ENCODE measurements around the gene SYCP1. TPM values are rescaled to one million over a fixed set of nuclear protein-coding genes. Genes with fewer than 3 reads are reported as not detected.
"Not testable (repeated sequence)": the region's sequence is repeated elsewhere in the genome, so short reads cannot be mapped to it uniquely, and the experiment has no call there.

The SYCP1 gene
- total RNA-seq, 1 donor, result not detected

DNA sequence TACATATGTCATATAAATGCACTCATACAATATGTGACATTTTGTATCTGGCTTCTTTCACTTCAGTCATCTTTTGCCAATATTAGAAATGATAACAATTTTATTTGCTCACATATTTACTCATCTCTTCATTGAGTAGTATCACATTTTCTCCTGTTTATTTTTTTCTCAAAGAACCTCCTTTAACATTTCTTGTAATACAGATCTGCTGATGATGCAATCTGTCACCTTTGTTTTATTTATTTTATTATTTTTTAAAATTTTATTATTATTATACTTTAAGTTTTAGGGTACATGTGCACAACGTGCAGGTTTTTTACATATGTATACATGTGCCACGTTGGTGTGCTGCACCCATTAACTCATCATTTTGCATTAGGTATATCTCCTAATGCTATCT is 159.1 kb downstream of the SYCP1 start:
- Histone ChIP-seq H3K4me1 (ENCODE audit: insufficient read depth, low read length) (no peaks in the 10 kb centered on the region), H3K27me3 (ENCODE audit: insufficient read depth, low read length) (no peaks in the 10 kb centered on the region), H3K4me3 (ENCODE audit: low read length) (no peak overlapping the region), H3K9me3 (ENCODE audit: low read depth, low read length) (no peaks in the 10 kb centered on the region)

DNA sequence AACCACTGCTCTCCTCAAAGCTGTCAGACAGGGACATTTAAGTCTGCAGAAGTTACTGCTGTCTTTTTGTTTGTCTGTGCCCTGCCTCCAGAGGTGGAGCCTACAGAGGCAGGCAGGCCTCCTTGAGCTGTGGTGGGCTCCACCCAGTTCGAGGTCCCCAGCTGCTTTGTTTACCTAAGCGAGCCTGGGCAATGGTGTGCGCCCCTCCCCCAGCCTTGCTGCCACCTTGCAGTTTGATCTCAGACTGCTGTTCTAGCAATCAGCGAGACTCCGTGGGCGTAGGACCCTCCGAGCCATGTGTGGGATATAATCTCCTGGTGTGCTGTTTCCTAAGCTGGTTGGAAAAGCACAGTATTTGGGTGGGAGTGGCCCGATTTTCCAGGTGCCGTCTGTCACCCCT is 164.9 kb downstream of the SYCP1 start:
- not testable (repeated sequence) for H3K27me3 ChIP-seq (ENCODE audit: insufficient read depth, low read length); H3K4me1 ChIP-seq (ENCODE audit: insufficient read depth, low read length); H3K4me3 ChIP-seq (ENCODE audit: low read length); H3K9me3 ChIP-seq (ENCODE audit: low read depth, low read length)

- no peak overlapping the region for H3K4me3 ChIP-seq (ENCODE audit: low read length)
- no peaks in the 10 kb centered on the region for H3K4me1 ChIP-seq (ENCODE audit: insufficient read depth, low read length)
- peaks cover 10% of the 10 kb centered on the region for H3K27me3 ChIP-seq (ENCODE audit: insufficient read depth, low read length)
- H3K9me3 ChIP-seq (ENCODE audit: low read depth, low read length), result no peaks in the 10 kb centered on the region
These were observed 166.5 kb downstream of the SYCP1 start for GRCh38 chr1:115021145-115021544.

- no peaks in the 10 kb centered on the region for H3K9me3 ChIP-seq (ENCODE audit: low read depth, low read length)
- peaks cover 10% of the 10 kb centered on the region for H3K27me3 ChIP-seq (ENCODE audit: insufficient read depth, low read length)
- no peaks in the 10 kb centered on the region for H3K4me1 ChIP-seq (ENCODE audit: insufficient read depth, low read length)
- H3K4me3 ChIP-seq (ENCODE audit: low read length), result no peak overlapping the region
These were observed 168.9 kb downstream of the SYCP1 start for GRCh38 chr1:115023593-115023992.

DNA sequence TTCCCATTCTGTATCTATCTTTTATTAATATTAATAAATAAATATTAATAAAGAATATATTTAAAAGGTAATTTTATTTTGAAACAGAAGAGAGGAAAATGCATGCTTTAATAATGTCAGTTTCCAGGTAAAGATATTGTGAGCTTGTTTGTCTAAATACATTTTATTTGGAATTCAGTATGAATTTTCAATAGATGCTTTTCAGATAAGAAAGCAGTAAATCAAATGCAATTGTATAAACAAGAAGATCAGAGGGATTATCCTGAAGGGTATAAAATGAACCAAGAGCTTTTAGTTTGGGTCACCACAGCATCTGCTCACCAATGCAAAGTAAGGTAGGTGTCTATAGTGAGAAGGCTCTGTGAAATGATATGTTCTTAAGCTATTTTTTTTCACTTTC is 174.9 kb downstream of the SYCP1 start, which contains the start of gene TSHB:
Gene TSHB, plus strand, starts transcription at position 301 of the 400 bp plus-strand sequence. CDS start 3,537 bp downstream, outside the sequence.
- H3K9me3 ChIP-seq (ENCODE audit: low read depth, low read length), result no peaks in the 10 kb centered on the region
- H3K4me3 ChIP-seq (ENCODE audit: low read length), result no peak within 1 kb of the TSS
- peaks cover 5% of the 10 kb centered on the region for H3K27me3 ChIP-seq (ENCODE audit: insufficient read depth, low read length)
- no peaks in the 10 kb centered on the region for H3K4me1 ChIP-seq (ENCODE audit: insufficient read depth, low read length)

DNA sequence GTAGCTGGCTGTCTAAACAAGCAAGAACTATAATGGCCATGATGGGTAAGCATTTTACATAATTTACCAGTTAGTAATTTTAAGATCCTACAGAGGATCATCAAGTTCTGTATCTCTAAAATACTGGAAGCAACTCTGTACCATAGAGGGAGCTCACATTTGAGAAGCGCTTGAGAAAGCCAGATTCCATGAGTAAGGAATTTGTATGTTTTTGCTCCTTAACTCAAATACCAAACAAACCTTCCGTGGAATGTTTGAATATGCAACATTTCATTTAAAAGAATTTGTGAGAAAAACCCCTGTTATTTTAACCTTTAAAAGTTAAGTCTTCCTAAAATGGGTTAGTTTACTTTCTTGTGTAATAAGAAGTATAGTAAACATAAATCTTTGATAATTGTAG is 176.9 kb downstream of the SYCP1 start:
- Histone ChIP-seq H3K9me3 (ENCODE audit: low read depth, low read length) (no peaks in the 10 kb centered on the region), H3K4me3 (ENCODE audit: low read length) (no peak overlapping the region), H3K27me3 (ENCODE audit: insufficient read depth, low read length) (peaks cover 5% of the 10 kb centered on the region), H3K4me1 (ENCODE audit: insufficient read depth, low read length) (no peaks in the 10 kb centered on the region)

DNA sequence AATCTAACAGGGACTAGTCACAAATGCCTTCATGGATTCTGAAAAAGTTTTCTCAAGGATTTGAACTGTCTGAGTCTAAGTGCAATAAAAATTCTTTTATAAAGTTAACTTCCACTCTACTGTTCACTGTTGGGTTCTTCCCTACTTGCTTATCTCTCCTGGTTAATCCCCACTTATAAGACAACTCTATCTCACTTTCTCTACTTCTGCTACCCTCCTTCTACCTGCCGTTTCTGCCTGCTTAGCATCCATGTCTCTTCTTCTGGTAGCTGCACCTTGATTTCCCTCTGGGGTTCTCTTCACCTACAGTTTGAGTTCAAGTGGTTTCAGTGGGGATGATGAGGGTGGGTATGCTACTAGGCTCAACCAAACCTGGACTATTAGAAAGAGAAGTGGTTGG is 181.0 kb downstream of the SYCP1 start:
- no peaks in the 10 kb centered on the region for H3K9me3 ChIP-seq (ENCODE audit: low read depth, low read length)
- no peaks in the 10 kb centered on the region for H3K4me1 ChIP-seq (ENCODE audit: insufficient read depth, low read length)
- H3K4me3 ChIP-seq (ENCODE audit: low read length), result no peak overlapping the region
- peaks cover 5% of the 10 kb centered on the region for H3K27me3 ChIP-seq (ENCODE audit: insufficient read depth, low read length)

GRCh38 chr1:115036814-115037507 is 182.3 kb downstream of the SYCP1 start:
- Histone ChIP-seq H3K4me1 (ENCODE audit: insufficient read depth, low read length) (no peaks in the 10 kb centered on the region), H3K27me3 (ENCODE audit: insufficient read depth, low read length) (no peaks in the 10 kb centered on the region), H3K4me3 (ENCODE audit: low read length) (no peak overlapping the region), H3K9me3 (ENCODE audit: low read depth, low read length) (no peaks in the 10 kb centered on the region)

- H3K4me3 ChIP-seq (ENCODE audit: low read length), result no peak overlapping the region
- H3K9me3 ChIP-seq (ENCODE audit: low read depth, low read length), result no peaks in the 10 kb centered on the region
- no peaks in the 10 kb centered on the region for H3K4me1 ChIP-seq (ENCODE audit: insufficient read depth, low read length)
- no peaks in the 10 kb centered on the region for H3K27me3 ChIP-seq (ENCODE audit: insufficient read depth, low read length)
These were observed 185.8 kb downstream of the SYCP1 start for GRCh38 chr1:115040501-115040900.

DNA sequence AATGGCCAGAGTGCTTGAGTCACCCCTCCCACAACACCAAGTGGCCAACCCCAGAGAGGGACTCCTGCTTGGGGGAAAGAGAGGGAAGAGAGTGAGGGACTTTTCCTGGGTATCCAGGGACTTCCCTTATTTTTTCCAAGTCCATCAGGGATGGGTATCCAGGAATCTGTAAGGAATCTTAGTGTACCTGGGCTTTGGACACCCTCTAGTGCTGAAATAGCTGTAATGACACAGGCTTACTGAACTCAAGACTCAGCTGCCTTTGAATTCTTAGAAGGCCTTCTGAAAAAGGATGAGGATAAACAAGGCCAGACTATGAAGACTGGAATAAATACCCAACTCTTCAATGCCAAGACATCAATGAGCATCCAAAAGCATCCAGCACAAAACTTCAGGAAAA is 187.0 kb downstream of the SYCP1 start:
- Histone ChIP-seq H3K27me3 (ENCODE audit: insufficient read depth, low read length) (no peaks in the 10 kb centered on the region), H3K4me1 (ENCODE audit: insufficient read depth, low read length) (no peaks in the 10 kb centered on the region), H3K9me3 (ENCODE audit: low read depth, low read length) (no peaks in the 10 kb centered on the region), H3K4me3 (ENCODE audit: low read length) (no peak overlapping the region)

Other genes with a start within 250 kb of the SYCP1 start
- gene DENND2C, start 184.8 kb upstream of the SYCP1 start, total RNA-seq, result 2.8 TPM
- not detected for gene AMPD1, start 159.3 kb upstream of the SYCP1 start, total RNA-seq
- 77.6 TPM for gene NRAS, start 138.1 kb upstream of the SYCP1 start, total RNA-seq
- gene CSDE1, start 96.9 kb upstream of the SYCP1 start, total RNA-seq, result 921 TPM
- gene SIKE1, start 74.2 kb upstream of the SYCP1 start, total RNA-seq, result 38.6 TPM
- not detected for gene TSHB, start 175.0 kb downstream of the SYCP1 start, total RNA-seq
- gene TSPAN2, start 234.6 kb downstream of the SYCP1 start, total RNA-seq, result 2.6 TPM

Measured in mononuclear cell (primary cell).